Hepatocyte (in vitro differentiated cells): ENCODE measurements around the gene TWIST2. TPM values are rescaled to one million over a fixed set of nuclear protein-coding genes. Genes with fewer than 3 reads are reported as not detected.
A peak's percentile ranks its signal among the peaks of the same experiment; 100 is the strongest.

Experiments used
- DNase-seq: peaks from one replicate; pipeline ENCODE4 v3.0.0-alpha.2; 2016; ENCODE audit warnings: low spot score
- H2AFZ ChIP-seq: fragments of 200-600 bp; sonication (generic); 2 replicates; pipeline ENCODE4 v1.6.0; 2016; ENCODE audit warnings: antibody characterized with exemption, mild to moderate bottlenecking
- H3K27ac ChIP-seq: fragments of 200-600 bp; sonication (generic); 2 replicates; pipeline ENCODE4 v1.5.1; 2016; ENCODE audit warnings: mild to moderate bottlenecking
- H3K27me3 ChIP-seq: fragments of 200-600 bp; sonication (generic); 2 replicates; pipeline ENCODE4 v1.6.1; 2016
- H3K36me3 ChIP-seq: fragments of 200-600 bp; sonication (generic); replicated peaks from 2 replicates; pipeline ENCODE4 v1.5.1; 2016; ENCODE audit warnings: low read depth; ENCODE audit not compliant: insufficient read depth
- H3K4me1 ChIP-seq: fragments of 200-600 bp; sonication (generic); 2 replicates; pipeline ENCODE4 v1.5.1; 2016; ENCODE audit warnings: mild to moderate bottlenecking, moderate library complexity; ENCODE audit not compliant: insufficient read depth
- H3K4me2 ChIP-seq: fragments of 200-600 bp; sonication (generic); 2 replicates; pipeline ENCODE4 v1.6.0; 2016
- H3K4me3 ChIP-seq: fragments of 200-600 bp; sonication (generic); 2 replicates; pipeline ENCODE4 v1.5.1; 2016; ENCODE audit warnings: mild to moderate bottlenecking
- H3K79me2 ChIP-seq: fragments of 200-600 bp; sonication (generic); 2 replicates; pipeline ENCODE4 v1.6.0; 2017; ENCODE audit warnings: mild to moderate bottlenecking
- H3K9me2 ChIP-seq: fragments of 200-600 bp; sonication (generic); replicated peaks from 2 replicates; pipeline ENCODE4 v1.6.0; 2017; ENCODE audit warnings: mild to moderate bottlenecking; ENCODE audit not compliant: insufficient read depth
- H3K9me3 ChIP-seq: fragments of 200-600 bp; sonication (generic); 2 replicates; pipeline ENCODE4 v1.5.1; 2016; ENCODE audit warnings: low read depth, mild to moderate bottlenecking
- H4K20me1 ChIP-seq: fragments of 200-600 bp; sonication (generic); 2 replicates; pipeline ENCODE4 v1.6.0; 2016; ENCODE audit warnings: mild to moderate bottlenecking; ENCODE audit not compliant: insufficient read depth, poor library complexity, severe bottlenecking
- CTCF ChIP-seq: fragments of 200-600 bp; sonication (generic); IDR thresholded peaks from 2 replicates; pipeline ENCODE4 v1.5.1; 2016; ENCODE audit warnings: antibody characterized with exemption, mild to moderate bottlenecking; ENCODE audit not compliant: poor library complexity
- EZH2 ChIP-seq: fragments of 200-600 bp; sonication (generic); IDR thresholded peaks from 2 replicates; pipeline ENCODE4 v1.6.1; 2016; ENCODE audit warnings: antibody characterized with exemption, mild to moderate bottlenecking, borderline replicate concordance
- EZH2phosphoT487 ChIP-seq: fragments of 200-600 bp; sonication (generic); IDR thresholded peaks from one replicate; pipeline ENCODE4 v1.6.1; 2018; ENCODE audit warnings: antibody characterized with exemption, mild to moderate bottlenecking, low read depth, moderate library complexity; ENCODE audit not compliant: unreplicated experiment, severe bottlenecking
- WGBS: methylation state at CpG from one replicate; pipeline ENCODE4 v1.1.6; 2016; ENCODE audit warnings: low lambda C conversion rate; ENCODE audit errors: missing lambda C conversion rate; 5-methylcytosine and 5-hydroxymethylcytosine counted together
- polyA plus RNA-seq: library from polyadenylated mRNA; unstranded; fragments of >200 nt; fragmentation: Nextera tagmentation; extraction: Ambion mirVana; gene quantifications from 2 replicates; pipeline ENCODE4 v1.2.1, GENCODE V29; 2016
- total RNA-seq: library from RNA; depleted of rRNA; stranded (reverse); fragments of >200 nt; gene quantifications from 2 replicates; pipeline ENCODE4 v1.2.3, GENCODE V29; 2014

Gene TWIST2
- total and polyA plus RNA-seq, 2 experiments from 2014 or later: 13.5 to 19.7 TPM

- whole genome bisulfite sequencing: 57% methylated on average over 5 of the region's 5 CpGs
- peaks cover 5% of the 10 kb centered on the region for H3K4me1 ChIP-seq
- H2AFZ ChIP-seq: no peak overlapping the region
- no peaks in the 10 kb centered on the region for H3K9me3 ChIP-seq
- no peaks in the 10 kb centered on the region for H3K9me2 ChIP-seq
- no peak overlapping the region for H3K27ac ChIP-seq
- H3K27me3 ChIP-seq: no peaks in the 10 kb centered on the region
- TF ChIP-seq EZH2phosphoT487 (no peak), CTCF (peak; percentile 69), EZH2 (no peak)
- peak; percentile 76 for DNase-seq
- H3K36me3 ChIP-seq: no peaks in the 10 kb centered on the region
- no peak overlapping the region for H3K4me3 ChIP-seq
- no peak overlapping the region for H3K4me2 ChIP-seq
- no peaks in the 10 kb centered on the region for H4K20me1 ChIP-seq
- no peaks in the 10 kb centered on the region for H3K79me2 ChIP-seq
These were observed 97.7 kb downstream of the TWIST2 start for GRCh38 chr2:238945433-238946150.

- no peaks in the 10 kb centered on the region for H4K20me1 ChIP-seq
- H3K4me3 ChIP-seq: no peak overlapping the region
- no peaks in the 10 kb centered on the region for H3K9me3 ChIP-seq
- H3K9me2 ChIP-seq: no peaks in the 10 kb centered on the region
- H3K79me2 ChIP-seq: no peaks in the 10 kb centered on the region
- WGBS: 86% methylated on average over 6 of the region's 6 CpGs
- TF ChIP-seq EZH2: no peak
- TF ChIP-seq CTCF: no peak
- no peak for TF ChIP-seq EZH2phosphoT487
- H3K27me3 ChIP-seq: no peaks in the 10 kb centered on the region
- H3K27ac ChIP-seq: no peak overlapping the region
- DNase-seq: no peak
- H3K36me3 ChIP-seq: no peaks in the 10 kb centered on the region
- no peak overlapping the region for H2AFZ ChIP-seq
- H3K4me1 ChIP-seq: peaks cover 5% of the 10 kb centered on the region
- no peak overlapping the region for H3K4me2 ChIP-seq
These were observed 98.7 kb downstream of the TWIST2 start for GRCh38 chr2:238946318-238947242.

- no peaks in the 10 kb centered on the region for H3K79me2 ChIP-seq
- H4K20me1 ChIP-seq: no peaks in the 10 kb centered on the region
- whole genome bisulfite sequencing: 95% methylated on average over 8 of the region's 9 CpGs
- no peak overlapping the region for H3K4me2 ChIP-seq
- H3K27ac ChIP-seq: no peak overlapping the region
- H3K4me1 ChIP-seq: peaks cover 5% of the 10 kb centered on the region
- TF ChIP-seq EZH2phosphoT487 (no peak), CTCF (no peak), EZH2 (no peak)
- no peak overlapping the region for H3K4me3 ChIP-seq
- no peak overlapping the region for H2AFZ ChIP-seq
- DNase-seq: no peak
- no peaks in the 10 kb centered on the region for H3K9me3 ChIP-seq
- H3K27me3 ChIP-seq: no peaks in the 10 kb centered on the region
- no peaks in the 10 kb centered on the region for H3K9me2 ChIP-seq
- no peaks in the 10 kb centered on the region for H3K36me3 ChIP-seq
These were observed 99.4 kb downstream of the TWIST2 start for GRCh38 chr2:238947243-238947760.
